Hematopoietic multipotent progenitor cell treated with erythropoietin and hydrocortisone succinate and interleukin-3 and kit ligand, for 4 days (in vitro differentiated cells): ENCODE results near the gene SMAD6.

Experiments used
- DNase-seq: peaks from one replicate; pipeline ENCODE4 v3.0.0-alpha.2; 2015

The SMAD6 gene

GRCh38 chr15:66702035-66702786 lies at the start of gene SMAD6:
Gene SMAD6 (plus strand): TSS chr15:66702236. CDS start chr15:66703259, 1,023 bp downstream.
- peak; percentile 97 for DNase-seq

DNA sequence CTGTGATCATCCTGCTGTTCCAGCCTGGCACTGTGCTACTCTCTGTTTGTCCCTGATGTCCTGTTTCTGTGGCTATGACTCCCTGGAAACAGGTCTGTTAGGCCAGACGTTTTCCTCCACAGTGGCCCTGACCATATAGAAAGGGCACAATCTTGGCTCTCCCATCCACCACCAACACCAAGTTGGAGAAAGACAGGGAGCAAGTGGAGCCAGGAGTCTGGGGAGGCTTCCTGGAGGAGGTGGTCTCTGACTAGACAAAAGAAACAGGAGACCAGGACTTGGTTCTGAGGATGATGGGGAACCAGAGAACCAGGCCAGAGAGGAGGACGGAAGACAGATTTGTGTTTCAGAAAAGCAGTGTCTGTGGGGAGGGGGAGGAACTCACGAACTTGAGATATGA lies 49.2 kb upstream of the SMAD6 start:
- DNase-seq = no peak

DNA sequence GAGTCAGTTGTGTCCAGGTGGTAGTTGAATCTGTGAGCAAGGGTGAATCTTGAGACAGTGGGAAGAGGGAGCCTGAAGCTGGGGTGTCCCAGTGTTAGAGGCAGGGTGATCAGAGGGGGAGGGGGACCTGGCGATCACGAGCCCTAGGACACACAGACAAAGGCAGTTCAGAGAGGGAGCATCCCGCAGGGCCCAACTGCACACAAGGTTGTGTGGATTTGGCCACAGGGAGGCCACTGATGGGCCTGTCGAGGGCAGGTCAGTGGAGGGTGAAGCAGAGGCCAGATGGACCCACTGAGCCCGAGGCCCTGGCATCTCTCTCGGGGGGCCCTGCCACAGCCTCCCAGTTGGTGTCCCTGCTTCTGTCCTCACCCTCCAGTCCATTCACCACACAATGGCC lies 48.6 kb upstream of the SMAD6 start:
- no peak for DNase-seq

DNA sequence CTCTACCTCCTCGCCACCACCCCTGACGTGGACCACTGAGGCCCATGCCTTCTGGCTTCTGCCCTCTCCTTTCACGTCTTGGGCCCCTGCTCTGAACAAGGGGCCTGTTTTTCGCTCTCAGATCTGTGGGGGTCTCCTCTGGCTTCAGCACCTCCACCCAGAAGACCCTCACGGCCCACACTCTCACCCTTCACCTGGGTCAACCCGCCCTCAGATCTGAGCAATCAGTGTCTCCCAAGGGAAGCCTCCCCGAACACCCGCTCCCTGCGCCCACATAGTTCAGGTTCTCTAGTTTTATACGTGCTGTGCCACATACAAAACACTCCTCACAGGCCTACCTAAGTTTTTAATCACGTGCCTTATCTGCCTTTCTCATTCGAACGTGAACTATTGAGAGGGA lies 48.2 kb upstream of the SMAD6 start:
- DNase-seq = no peak

DNA sequence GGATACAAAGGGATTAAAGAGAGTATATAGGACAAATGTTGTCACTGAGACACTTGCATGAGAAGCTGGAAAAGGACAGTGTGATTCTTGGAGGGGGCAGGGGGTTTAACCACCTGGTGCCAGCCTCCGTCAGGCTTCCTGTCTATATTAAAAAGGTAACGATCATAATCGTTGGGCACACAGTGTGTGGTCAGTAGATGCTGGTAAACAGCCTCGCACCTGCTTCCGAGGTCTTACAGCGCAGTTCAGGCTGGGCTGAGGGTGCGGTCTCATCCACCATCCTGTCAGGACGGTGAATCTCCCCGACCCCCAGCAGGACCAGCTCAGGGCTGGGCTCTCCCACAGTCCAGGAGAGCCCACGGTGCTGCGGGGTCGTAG lies 47.7 kb upstream of the SMAD6 start:
- no peak for DNase-seq

DNA sequence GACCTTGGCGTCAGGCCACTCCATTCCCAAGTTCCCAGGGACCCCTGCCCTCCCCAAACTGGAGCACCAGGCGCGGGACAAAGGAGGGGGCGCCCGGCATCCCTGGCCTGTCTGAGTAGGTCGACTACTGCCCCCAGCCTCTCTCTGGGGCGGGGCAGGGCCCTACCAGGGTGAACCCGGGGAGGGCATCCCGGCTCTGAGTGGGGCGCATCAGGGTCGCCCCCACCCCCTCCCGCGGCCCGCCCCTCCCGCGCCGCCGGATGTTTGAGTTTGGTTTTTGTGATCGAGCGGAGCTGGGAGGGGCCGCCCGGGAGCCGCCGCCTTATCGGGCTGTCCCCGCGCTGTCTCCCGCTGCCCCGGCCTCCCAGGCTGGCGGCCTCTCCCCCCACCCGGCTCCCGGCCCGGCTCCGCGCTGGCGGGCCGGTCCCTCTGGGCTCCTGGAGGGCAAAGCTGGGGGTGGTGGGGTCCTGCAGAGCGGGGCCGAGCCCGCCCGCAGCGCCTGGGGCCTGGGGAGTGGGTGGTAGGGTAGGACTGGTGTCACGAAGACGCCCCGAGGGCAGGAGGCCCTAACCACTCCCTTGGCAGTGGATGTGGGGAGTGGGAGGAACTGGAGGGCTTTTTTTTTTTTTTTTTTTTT lies 47.2 kb upstream of the SMAD6 start:
- DNase-seq = peak; percentile 57

GRCh38 chr15:66655511-66655910 lies 46.5 kb upstream of the SMAD6 start:
- DNase-seq = no peak

- DNase-seq = no peak
Observed at GRCh38 chr15:66655997-66656396, 46.0 kb upstream of the SMAD6 start.

- no peak for DNase-seq
Observed at GRCh38 chr15:66657185-66658020, 44.6 kb upstream of the SMAD6 start.

DNA sequence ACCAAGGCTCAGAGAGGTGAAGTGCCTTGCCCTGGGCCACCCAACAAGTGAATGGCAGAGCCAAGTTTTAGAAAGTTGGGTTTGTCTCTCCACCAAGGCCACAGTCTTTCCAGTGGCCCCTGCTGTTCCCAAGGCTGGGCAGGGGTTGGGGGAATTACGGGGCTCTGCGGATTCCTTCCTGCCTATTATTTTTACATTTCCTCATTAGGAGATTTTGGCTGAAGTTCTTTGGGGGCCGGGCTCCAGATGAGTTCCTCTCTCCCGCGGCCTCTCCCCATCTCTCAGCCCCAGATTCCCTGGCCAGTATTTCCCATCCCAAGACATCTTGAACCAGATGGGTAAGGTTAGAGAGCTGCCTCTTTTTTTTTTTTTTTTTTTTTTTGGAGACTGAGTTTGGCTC lies 44.0 kb upstream of the SMAD6 start:
- DNase-seq = no peak

DNA sequence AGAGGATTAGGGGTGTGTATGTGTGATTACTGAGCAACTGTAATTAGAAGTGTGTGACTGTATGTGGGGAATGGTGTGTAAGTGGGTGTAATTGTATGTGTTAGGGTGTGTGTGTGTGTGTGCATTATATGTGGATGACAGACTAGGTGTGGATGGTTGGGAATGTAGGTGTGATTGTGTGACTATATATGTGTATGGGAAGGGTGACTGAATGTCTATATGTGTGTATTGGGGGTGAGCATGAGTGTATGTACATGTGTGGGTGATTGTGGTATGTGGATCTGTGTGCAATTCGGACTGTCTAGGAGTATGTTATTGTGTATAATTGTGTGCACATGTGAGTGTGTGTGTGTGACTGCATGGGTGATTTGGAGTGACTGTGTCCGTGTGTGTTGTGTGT lies 43.2 kb upstream of the SMAD6 start:
- no peak for DNase-seq

- DNase-seq = no peak
Observed at GRCh38 chr15:66659384-66659783, 42.7 kb upstream of the SMAD6 start.

GRCh38 chr15:66661432-66662096 lies 40.5 kb upstream of the SMAD6 start:
- DNase-seq = no peak

- no peak for DNase-seq
Observed at GRCh38 chr15:66662522-66662921, 39.5 kb upstream of the SMAD6 start.

DNA sequence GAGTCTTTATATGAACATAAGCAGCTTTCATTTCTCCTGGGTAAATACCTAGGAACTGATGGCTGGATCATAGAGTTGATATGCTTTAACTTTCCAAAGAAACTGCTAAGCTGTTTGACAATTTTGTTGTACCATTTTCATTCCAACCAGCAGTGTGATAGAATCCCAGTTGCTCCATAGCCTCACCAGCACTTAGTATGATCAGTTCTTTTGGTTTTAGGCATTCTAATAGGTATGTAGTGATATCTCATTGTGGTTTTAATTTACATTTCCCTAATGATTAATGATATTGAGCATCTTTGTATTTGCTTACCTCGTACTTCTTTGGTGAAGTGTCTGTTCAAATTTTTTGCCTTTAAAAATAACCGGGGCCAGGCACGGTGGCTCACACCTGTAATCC lies 38.4 kb upstream of the SMAD6 start:
- DNase-seq = no peak

DNA sequence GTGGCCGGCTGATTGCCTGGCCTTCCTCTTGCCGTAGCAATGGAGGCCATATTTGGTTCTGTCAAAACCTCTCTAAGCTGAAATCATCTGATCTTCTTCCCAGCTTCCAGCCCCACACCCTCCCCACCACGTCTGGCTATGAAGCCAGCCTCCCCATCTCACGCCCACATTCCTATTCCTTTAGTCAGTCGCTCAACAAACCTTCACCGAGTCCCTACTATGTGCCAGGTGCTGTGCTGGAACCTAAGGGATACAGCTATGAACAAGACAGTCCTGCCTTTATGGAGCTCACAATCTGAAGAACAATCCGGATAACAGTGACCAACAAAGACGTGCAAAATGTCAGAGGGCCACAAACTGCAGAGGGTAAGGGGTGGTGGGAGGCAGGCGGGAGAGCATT lies 31.9 kb upstream of the SMAD6 start:
- no peak for DNase-seq

DNA sequence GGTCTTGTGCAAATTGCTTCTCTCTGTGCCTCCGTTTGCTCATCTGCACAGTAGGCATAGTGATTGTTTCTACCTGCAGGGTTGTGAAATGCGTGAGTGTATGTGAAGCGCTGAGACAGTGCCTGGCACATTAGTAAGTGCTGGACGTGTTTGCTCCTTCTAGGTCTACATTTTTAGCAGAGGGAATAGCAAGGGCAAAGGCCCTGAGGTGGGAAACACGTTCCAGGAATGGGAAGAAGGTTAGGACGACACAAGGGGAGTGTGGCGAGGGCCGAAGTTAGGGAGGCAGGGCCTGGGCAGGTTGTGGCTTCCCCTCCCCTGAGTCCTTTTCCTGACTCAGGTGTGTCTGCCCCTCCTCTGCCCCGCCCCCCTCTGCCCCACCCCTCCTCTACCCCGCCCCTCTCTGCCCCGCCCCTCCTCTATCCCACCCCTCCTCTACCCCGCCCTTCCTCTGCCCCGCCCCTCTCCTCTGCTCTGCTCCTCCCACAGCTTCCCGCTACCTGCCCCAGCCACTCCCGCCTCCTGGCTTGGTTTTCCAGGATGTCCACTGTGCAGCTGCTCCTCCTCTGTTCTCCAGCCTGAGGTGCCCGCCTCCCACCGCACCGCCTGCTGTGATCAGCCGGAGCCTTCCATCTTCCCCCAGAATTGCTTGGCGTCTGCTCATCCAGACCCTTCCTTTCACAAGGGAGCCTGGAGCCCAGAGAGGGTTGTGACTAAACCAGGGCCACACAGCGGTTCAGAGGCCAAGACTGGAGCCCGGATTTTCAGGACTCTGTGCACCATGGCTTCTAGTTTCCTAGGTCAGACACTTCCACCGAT lies 31.1 kb upstream of the SMAD6 start:
- DNase-seq = no peak

DNA sequence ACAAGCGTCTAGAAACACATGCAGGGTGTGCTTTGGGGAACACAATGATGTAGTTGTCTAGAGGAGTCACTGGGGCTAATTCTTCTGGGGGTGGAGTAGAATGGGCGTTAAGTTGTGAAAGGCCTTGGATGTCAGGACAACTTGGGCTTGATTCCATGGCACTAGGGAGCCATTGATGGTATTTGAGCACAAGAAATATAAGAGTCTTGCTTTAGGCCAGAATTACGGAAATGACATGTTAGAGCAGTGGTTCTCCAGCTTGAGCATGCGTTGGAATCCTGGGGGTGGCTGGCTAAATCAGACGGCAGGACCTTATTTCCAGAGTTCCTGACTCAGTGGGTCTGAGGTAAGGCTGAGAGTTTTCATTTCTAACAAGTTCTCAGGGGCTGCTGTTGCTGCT lies 29.2 kb upstream of the SMAD6 start:
- DNase-seq = no peak

GRCh38 chr15:66673410-66674322 lies 28.4 kb upstream of the SMAD6 start:
- DNase-seq = peak; percentile 87

DNA sequence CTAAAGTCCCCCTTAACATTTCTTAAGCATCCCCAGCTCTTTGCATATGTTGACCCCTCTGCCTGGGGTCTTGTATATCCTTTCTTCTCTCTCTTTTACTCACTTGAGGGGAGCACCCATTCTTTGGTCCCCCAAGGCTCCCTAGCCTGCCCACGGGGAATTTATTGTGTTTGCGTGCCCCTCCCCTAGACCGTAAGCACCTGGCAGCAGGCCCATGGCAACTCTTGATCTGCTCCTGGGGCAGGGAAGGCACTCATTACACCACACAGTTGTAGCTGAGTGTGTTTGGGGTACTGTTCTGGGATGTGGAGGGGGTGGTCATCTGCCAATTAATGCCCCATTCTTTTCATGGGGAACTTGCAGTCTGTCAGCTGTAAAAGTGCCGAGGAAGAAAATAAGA lies 27.3 kb upstream of the SMAD6 start:
- no peak for DNase-seq

DNA sequence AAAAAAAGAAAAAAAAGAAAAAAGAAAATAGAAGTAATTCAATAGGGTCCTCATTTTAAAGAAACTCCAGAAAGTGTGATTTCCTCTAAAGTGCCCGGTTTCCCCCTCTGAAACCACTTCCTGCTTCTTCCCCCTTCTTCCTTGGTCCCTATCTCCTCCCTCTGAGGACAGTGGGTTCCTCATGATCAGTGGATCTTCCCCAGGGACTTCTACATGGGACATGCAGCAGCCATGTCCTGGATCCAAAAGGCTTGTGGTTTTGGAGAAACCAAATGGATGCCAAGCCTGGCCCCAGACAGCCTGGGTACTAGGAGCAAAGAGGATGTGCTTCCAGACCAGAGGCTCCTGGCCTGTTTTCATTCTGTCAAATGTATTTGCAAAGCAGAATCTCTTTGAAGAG lies 26.6 kb upstream of the SMAD6 start:
- DNase-seq = no peak
